NCI-H345 (cell line): ENCODE results near the gene RNF125.

ENCODE experiments used
- DNase-seq: peaks from one replicate; lab custom pipeline; 2025; lab: John Stamatoyannopoulos, UW

RNF125 gene

DNA sequence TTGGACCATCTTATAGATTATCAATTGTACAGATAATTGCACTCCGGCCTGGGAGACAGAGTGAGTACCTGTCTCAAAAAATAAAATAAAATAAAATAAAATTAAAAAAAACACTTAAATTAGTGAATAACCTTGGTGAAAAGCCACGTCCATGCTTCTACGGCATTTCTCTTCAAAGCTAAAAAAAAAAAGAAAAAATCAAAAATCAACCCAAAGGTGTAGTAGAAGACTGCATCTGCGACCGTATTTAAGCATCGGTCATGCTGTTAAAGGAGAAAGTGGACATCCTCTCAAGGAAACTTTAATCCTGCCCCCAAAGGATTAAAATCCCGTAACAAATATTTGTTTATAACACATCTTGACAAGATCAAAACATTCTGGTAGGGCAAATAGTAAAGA, 72.7 kb downstream of the RNF125 start:
- no peak for DNase-seq

GRCh38 chr18:32091724-32092421, 73.2 kb downstream of the RNF125 start, which contains the start of gene RNF138:
RNF138 (plus strand) TSS chr18:32091874; CDS start chr18:32092777, 903 bp downstream.
- peak; percentile 90 for DNase-seq

DNA sequence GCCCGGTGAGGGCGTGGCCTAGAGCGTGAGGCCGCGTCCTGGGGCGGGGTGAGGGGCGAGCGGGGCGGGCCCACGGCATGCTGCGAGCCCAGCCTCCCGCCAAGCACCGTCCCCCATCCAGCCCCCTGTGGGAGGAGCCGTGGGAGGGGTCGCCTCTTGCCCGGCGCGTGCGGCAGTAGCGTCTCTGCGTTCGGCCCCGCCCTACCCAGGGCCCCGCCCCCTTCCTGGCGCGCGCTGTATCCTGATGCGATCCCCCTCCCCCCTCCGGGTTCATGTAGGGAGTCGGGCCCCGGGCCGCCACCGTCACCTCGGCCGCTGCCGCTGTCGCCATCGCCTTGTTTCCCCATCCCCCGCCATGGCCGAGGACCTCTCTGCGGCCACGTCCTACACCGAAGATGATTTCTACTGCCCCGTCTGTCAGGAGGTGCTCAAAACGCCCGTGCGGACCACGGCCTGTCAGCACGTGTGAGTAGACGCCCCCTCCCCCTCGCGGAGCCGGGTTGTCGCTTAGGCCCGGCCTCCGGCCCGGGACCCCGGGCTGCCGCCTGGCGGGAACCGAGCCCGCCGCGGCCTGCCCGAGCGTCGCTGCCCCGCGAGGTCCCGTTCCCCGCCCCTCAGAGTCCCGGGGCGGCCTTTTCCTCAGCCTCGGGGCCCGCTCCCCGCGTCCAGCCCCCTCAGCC, 73.9 kb downstream of the RNF125 start:
- peak; percentile 98 for DNase-seq

DNA sequence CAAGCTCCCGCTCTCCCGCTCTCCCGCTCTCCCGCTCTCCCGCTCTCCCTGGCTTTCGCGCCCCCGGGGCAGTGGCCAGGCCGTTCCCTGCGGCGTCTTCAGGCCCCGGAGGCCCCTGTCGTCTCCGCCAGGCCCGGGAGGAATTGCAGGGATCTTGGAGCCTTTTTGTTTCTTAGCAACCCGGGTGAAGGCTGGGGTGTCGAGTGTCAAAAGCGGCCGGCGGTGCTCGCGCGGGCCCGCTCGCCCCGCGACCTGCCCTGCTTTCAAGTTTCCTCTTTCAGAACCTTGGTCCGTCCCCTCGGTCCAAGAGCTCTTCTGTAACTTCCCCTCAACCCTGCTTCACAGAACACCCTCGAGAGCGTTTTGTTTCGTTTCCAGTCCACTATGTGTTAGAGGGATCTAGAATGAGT, 74.5 kb downstream of the RNF125 start:
- peak; percentile 44 for DNase-seq

- DNase-seq = peak; percentile 27
These were observed 74.9 kb downstream of the RNF125 start for GRCh38 chr18:32093523-32093922.

DNA sequence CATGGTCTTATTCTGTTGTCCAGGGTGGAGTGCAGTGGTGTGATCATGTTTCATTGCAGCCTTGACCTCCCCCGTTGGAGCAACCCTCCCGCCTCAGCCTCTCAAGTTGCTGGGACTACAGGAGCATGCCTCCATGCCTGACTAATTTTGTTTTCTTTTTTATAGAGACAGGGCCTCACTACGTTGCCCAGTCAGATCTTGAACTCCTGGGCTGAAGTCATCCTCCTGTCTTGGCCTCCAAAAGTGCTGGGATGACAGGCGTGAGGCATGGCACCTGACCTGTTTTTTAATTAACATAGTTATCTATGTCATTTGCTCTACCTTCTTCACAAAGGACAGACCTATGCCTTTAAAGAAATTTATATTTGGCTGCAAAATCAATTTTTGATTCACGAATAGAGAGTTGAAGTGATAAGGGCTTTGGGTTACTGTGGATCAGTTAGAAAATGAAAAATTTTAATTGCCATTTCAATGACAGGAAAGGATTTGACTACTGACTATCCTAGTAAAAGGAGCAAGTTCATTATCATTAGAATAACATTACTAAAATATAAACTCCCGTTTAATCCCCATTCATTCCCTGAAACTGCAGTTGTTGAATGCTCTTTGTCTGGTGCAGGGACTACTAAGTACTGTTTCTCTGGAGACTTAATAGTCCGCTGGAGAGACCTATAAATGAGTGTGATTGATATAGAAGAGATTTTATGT, 76.7 kb downstream of the RNF125 start:
- DNase-seq = no peak

- DNase-seq = no peak
These were observed 77.2 kb downstream of the RNF125 start for GRCh38 chr18:32095900-32096229.

GRCh38 chr18:32096946-32097345, 78.3 kb downstream of the RNF125 start:
- DNase-seq = no peak

DNA sequence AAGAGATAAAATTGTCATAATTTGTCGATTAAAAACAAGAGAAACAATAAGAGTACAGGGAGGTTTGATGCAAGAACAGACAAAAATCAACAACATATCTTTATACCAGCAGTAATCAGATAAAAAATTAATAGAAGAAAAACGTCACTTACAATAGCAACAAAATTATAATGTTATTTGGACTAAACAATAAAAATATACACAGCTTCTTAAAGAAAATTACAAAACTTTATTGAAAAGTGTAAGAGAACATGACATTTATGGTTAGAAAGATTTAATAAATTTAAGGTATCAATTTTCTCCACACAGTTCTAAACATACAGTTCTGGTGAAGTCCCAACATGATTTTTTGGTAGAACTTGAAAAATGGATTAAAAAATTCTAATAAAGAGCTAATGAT, 85.9 kb downstream of the RNF125 start:
- no peak for DNase-seq

GRCh38 chr18:32110005-32110404, 91.4 kb downstream of the RNF125 start:
- no peak for DNase-seq

DNA sequence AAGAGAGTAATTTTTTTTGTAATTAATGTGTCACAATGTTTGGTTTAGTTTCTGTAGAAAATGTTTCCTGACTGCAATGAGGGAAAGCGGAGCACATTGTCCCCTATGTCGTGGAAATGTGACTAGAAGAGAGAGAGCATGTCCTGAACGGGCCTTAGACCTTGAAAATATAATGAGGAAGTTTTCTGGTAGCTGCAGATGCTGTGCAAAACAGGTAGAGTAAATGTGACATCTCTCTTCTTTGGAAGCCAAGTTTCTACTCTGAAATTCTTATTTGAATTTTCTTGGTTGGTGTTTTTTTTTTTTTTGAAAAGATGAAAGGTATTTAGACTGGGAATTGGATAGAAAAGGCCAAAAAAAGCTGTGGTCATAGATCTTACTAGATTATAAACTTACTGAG, 93.1 kb downstream of the RNF125 start:
- DNase-seq = no peak

GRCh38 chr18:32112826-32113225, 94.2 kb downstream of the RNF125 start:
- no peak for DNase-seq

DNA sequence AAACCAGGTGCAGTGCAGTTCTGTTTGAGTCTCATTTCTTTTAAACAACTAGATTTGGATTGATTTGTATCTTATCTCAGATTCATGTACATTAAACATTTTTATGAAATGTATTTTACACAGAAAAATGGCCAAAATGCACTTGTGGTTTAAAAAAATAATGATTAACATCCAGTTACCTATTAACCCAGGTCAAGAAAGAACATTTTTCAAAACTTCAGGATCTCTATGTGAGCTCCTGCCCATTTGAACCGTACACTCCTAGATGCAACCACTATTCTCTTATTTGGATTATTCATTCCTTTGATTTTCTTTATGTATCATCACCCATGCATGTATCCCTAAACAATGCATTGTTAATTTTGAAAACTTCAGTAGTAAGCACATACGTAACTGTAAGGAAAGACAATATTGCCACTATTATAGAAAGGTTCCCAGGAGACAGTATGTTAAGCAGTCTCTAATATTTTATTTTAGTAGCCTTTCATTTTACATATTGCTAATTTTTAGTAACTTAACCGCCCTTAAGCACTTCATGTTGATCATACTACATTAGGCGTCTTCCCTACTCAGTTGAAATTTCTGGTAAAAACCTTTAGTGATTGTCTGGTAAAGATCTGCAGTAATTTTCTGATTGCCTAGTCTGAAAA, 95.8 kb downstream of the RNF125 start:
- DNase-seq = no peak

GRCh38 chr18:32122039-32122438, 103.4 kb downstream of the RNF125 start:
- DNase-seq = no peak
